ENCODE measurements around the gene RHOJ.

The RHOJ gene

DNA sequence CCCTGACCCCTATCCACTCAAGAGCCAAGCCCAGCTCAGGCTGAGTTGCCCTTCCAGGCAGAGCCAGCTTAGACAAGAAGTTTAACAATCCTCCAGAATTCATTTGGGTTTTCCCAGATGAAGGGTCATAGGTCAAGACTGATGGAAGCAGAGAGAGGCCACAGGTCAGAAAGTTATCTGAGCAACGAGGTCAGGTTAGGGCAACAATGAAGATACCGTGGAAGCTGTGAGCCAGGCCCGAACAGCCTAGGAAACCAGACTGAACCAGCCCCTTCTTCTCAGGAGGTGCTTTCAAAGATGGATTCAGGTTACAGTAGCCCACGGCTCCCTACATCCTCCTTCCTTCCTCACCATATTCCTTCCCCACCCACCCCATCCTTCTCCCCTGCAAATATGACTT is 53.1 kb downstream of the RHOJ start:
- TF ChIP-seq CTCF (IDR thresholded peaks at IDR 0.05; ENCODE audit: low read depth, low read length, poor library complexity, severe bottlenecking) (no peak), EZH2phosphoT487 (IDR thresholded peaks at IDR 0.05; ENCODE audit: borderline replicate concordance, low read length) (no peak)
- no peaks in the 10 kb centered on the region for H4K20me1 ChIP-seq (ENCODE audit: control insufficient read depth, insufficient read depth, low read depth, low read length)
- H3K79me2 ChIP-seq (ENCODE audit: control insufficient read depth, low read length): no peaks in the 10 kb centered on the region
- no peak overlapping the region for H3K4me3 ChIP-seq (ENCODE audit: low read length)
- no peak overlapping the region for H3K27ac ChIP-seq (ENCODE audit: low read depth, low read length)
- no peaks in the 10 kb centered on the region for H3K9me3 ChIP-seq (ENCODE audit: control insufficient read depth, insufficient read depth, low read length)
- H3K9me2 ChIP-seq (replicated peaks; ENCODE audit: control insufficient read depth, low read length): no peaks in the 10 kb centered on the region
- H3K27me3 ChIP-seq (ENCODE audit: control insufficient read depth, low read length): no peaks in the 10 kb centered on the region; the same call in 1 of the 2 replicates
- H3K4me1 ChIP-seq (ENCODE audit: control insufficient read depth, low read length): no peaks in the 10 kb centered on the region
- no peak overlapping the region for H3K4me2 ChIP-seq (ENCODE audit: low read length)
- no peaks in the 10 kb centered on the region for H3K36me3 ChIP-seq (ENCODE audit: control insufficient read depth, low read length)
- no peaks in the 10 kb centered on the region for H3F3A ChIP-seq (ENCODE audit: control insufficient read depth, insufficient read depth)

DNA sequence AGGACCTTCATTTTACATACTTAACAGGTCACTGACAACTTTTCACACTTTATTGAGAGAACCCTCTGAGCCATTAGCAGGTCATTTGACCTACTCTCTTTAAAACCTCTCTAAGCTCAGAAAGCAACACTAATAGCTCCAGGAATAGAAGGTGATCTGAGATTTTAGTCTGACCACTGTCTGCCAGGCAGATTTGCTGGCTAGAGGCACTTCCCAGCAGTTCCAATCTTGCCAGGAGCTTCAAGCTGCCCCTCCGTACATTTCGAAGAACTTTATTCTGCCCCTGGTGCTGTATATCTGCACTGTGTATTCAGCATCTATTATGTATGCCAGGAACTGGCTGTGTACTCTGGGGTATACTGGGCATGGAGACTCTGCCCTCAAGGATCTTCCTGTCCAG is 58.2 kb downstream of the RHOJ start:
- Histone ChIP-seq H3K9me3 (ENCODE audit: control insufficient read depth, insufficient read depth, low read length) (no peaks in the 10 kb centered on the region), H3K4me3 (ENCODE audit: low read length) (no peak overlapping the region), H3K79me2 (ENCODE audit: control insufficient read depth, low read length) (no peaks in the 10 kb centered on the region), H3K27me3 (ENCODE audit: control insufficient read depth, low read length) (no peaks in the 10 kb centered on the region; the same call in 1 of the 2 replicates), H3K9me2 (replicated peaks; ENCODE audit: control insufficient read depth, low read length) (no peaks in the 10 kb centered on the region), H3K27ac (ENCODE audit: low read depth, low read length) (no peak overlapping the region), H3K4me1 (ENCODE audit: control insufficient read depth, low read length) (no peaks in the 10 kb centered on the region), H4K20me1 (ENCODE audit: control insufficient read depth, insufficient read depth, low read depth, low read length) (no peaks in the 10 kb centered on the region), H3K36me3 (ENCODE audit: control insufficient read depth, low read length) (no peaks in the 10 kb centered on the region), H3F3A (ENCODE audit: control insufficient read depth, insufficient read depth) (no peaks in the 10 kb centered on the region), H3K4me2 (ENCODE audit: low read length) (no peak overlapping the region)
- no peak for TF ChIP-seq EZH2phosphoT487 (IDR thresholded peaks at IDR 0.05; ENCODE audit: borderline replicate concordance, low read length)
- TF ChIP-seq CTCF (IDR thresholded peaks at IDR 0.05; ENCODE audit: low read depth, low read length, poor library complexity, severe bottlenecking): no peak

DNA sequence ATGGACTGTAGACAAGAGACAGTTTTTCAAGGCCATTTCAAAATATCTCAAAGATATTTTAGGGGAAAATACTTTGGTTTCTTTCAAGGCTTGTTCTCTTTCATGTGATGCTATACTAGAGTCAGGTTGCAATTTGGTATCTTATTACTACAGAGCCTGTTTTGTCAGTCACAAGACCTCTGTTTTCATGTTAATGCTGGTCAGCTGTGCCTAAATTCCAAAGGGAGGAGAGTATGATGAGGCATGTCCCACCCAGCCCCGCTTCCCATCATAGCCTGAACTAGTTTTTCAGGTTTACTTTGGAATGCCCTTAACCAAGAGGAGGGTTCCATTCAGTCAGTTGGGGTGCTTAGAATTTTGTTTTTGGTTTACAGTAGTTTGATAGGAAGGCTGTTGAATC is 61.9 kb downstream of the RHOJ start:
- no peaks in the 10 kb centered on the region for H3K4me1 ChIP-seq (ENCODE audit: control insufficient read depth, low read length)
- H3K4me2 ChIP-seq (ENCODE audit: low read length): no peak overlapping the region
- no peak for TF ChIP-seq EZH2phosphoT487 (IDR thresholded peaks at IDR 0.05; ENCODE audit: borderline replicate concordance, low read length)
- no peak for TF ChIP-seq CTCF (IDR thresholded peaks at IDR 0.05; ENCODE audit: low read depth, low read length, poor library complexity, severe bottlenecking)
- no peaks in the 10 kb centered on the region for H3K9me2 ChIP-seq (replicated peaks; ENCODE audit: control insufficient read depth, low read length)
- H3K4me3 ChIP-seq (ENCODE audit: low read length): no peak overlapping the region
- H3K27me3 ChIP-seq (ENCODE audit: control insufficient read depth, low read length): no peaks in the 10 kb centered on the region
- H3K36me3 ChIP-seq (ENCODE audit: control insufficient read depth, low read length): no peaks in the 10 kb centered on the region
- no peaks in the 10 kb centered on the region for H3F3A ChIP-seq (ENCODE audit: control insufficient read depth, insufficient read depth)
- no peaks in the 10 kb centered on the region for H3K79me2 ChIP-seq (ENCODE audit: control insufficient read depth, low read length)
- no peaks in the 10 kb centered on the region for H3K9me3 ChIP-seq (ENCODE audit: control insufficient read depth, insufficient read depth, low read length)
- no peak overlapping the region for H3K27ac ChIP-seq (ENCODE audit: low read depth, low read length)
- H4K20me1 ChIP-seq (ENCODE audit: control insufficient read depth, insufficient read depth, low read depth, low read length): no peaks in the 10 kb centered on the region

DNA sequence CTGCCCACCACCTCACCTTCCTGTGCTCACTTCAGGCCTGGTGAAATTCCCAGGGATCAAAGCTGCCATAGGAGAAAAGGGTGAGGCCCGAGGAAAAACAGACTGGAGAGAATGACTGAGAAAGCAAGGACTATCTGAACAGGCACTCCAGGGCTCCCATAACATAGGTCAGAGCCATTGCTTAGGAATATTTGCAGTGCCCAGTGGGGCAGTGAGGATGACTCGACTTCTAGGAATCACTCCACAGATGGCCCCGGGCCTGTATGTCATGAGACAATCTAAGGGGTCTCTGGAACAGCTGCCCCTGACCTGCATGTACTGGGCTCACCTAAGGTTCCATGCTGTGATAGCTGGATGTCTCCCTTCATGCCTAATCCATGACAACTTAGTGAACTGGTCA is 62.9 kb downstream of the RHOJ start:
- H3K9me2 ChIP-seq (replicated peaks; ENCODE audit: control insufficient read depth, low read length): no peaks in the 10 kb centered on the region
- no peaks in the 10 kb centered on the region for H4K20me1 ChIP-seq (ENCODE audit: control insufficient read depth, insufficient read depth, low read depth, low read length)
- H3K79me2 ChIP-seq (ENCODE audit: control insufficient read depth, low read length): no peaks in the 10 kb centered on the region
- H3K4me2 ChIP-seq (ENCODE audit: low read length): no peak overlapping the region
- TF ChIP-seq CTCF (IDR thresholded peaks at IDR 0.05; ENCODE audit: low read depth, low read length, poor library complexity, severe bottlenecking) (no peak), EZH2phosphoT487 (IDR thresholded peaks at IDR 0.05; ENCODE audit: borderline replicate concordance, low read length) (no peak)
- no peaks in the 10 kb centered on the region for H3K9me3 ChIP-seq (ENCODE audit: control insufficient read depth, insufficient read depth, low read length)
- no peaks in the 10 kb centered on the region for H3F3A ChIP-seq (ENCODE audit: control insufficient read depth, insufficient read depth)
- no peaks in the 10 kb centered on the region for H3K4me1 ChIP-seq (ENCODE audit: control insufficient read depth, low read length)
- no peak overlapping the region for H3K4me3 ChIP-seq (ENCODE audit: low read length)
- no peaks in the 10 kb centered on the region for H3K27me3 ChIP-seq (ENCODE audit: control insufficient read depth, low read length)
- no peaks in the 10 kb centered on the region for H3K36me3 ChIP-seq (ENCODE audit: control insufficient read depth, low read length)
- no peak overlapping the region for H3K27ac ChIP-seq (ENCODE audit: low read depth, low read length)

All from DOHH2 (cell line).